ENCODE results near the gene CRTC2.
"Not testable (repeated sequence)": the region's sequence is repeated elsewhere in the genome, so short reads cannot be mapped to it uniquely, and the experiment has no call there.

CRTC2 gene

DNA sequence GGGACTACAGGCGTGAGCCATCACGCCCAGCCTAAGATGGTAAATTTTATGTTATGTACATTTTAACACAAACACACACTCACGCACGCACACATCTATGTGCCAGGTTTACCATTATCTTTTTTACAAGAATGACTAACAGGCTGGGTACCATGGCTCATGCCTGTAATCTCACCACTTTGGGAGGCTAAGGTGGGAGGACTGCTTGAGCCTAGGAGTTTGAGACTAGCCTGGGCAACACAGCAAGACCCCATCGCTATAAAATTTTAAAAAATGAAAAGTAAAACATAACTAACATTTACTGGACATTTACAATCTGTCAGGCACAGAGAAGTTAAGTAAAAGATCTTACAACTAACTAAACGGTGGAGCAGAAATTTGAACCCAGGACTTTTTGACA, 50.3 kb downstream of the CRTC2 start:
- DNase-seq (ENCODE audit: extremely low read depth, low read depth), result no peak
- TF ChIP-seq, protein P1, sequence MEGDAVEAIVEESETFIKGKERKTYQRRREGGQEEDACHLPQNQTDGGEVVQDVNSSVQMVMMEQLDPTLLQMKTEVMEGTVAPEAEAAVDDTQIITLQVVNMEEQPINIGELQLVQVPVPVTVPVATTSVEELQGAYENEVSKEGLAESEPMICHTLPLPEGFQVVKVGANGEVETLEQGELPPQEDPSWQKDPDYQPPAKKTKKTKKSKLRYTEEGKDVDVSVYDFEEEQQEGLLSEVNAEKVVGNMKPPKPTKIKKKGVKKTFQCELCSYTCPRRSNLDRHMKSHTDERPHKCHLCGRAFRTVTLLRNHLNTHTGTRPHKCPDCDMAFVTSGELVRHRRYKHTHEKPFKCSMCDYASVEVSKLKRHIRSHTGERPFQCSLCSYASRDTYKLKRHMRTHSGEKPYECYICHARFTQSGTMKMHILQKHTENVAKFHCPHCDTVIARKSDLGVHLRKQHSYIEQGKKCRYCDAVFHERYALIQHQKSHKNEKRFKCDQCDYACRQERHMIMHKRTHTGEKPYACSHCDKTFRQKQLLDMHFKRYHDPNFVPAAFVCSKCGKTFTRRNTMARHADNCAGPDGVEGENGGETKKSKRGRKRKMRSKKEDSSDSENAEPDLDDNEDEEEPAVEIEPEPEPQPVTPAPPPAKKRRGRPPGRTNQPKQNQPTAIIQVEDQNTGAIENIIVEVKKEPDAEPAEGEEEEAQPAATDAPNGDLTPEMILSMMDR (IDR thresholded peaks at IDR 0.05; ENCODE audit: low read depth, low read length), result no peak

DNA sequence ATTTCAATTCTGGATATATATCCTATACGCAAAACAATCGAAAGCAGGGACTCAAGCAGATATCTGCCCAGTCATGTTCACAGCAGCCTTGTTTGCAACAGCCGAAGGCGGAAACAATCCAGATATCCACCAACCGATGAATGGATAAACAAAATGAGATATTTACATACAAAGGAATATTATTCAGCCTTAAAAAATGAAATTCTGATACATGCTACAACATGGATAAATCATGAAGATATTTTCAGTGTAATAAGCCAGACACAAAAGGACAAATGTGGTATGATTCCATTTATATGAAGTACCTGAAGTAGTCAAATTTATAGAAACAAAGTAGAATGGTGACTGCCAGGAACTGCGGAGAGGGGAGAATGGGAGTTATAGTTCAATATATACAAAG, 51.3 kb downstream of the CRTC2 start:
- no peak for DNase-seq (ENCODE audit: extremely low read depth, low read depth)
- TF ChIP-seq, protein P1 (IDR thresholded peaks at IDR 0.05; ENCODE audit: low read depth, low read length), result no peak

DNA sequence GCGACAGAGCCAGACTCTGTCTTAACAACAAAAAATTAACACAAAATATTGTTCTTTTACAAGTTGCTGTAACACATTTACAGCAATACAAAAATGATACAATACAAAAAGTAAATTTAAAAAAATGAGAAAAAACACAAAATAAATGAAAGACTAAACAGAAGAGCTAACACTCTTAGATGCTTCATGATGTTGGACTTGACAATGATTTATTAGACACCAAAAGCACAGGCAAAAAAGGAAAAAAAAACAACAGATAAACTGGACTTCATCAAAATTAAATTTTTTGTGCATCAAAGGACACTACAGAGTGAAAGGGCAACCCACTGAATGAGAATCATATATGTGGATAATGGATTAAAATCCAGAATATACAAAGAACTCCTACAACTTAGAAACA, 52.0 kb downstream of the CRTC2 start:
- DNase-seq (ENCODE audit: extremely low read depth, low read depth), result no peak
- TF ChIP-seq, protein P1 (IDR thresholded peaks at IDR 0.05; ENCODE audit: low read depth, low read length), result no peak

DNA sequence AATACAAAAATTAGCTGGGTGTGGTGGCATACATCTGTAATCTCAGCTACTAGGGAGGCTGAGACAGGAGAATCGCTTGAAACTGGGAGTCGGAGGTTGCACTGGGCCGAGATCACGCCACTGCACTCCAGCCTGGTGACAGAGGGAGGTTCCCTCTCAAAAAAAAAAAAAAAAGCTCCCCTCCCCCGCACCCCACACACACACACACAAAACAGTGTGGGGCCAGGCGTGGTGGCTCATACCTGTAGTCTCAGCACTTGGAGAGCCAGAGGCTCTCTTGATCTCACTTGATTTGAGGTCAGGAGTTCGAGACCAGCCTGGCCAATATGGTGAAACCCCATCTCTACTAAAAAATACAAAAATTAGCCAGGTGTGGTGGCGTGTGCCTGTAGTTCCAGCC, 52.5 kb downstream of the CRTC2 start:
- not testable (repeated sequence) for DNase-seq (ENCODE audit: extremely low read depth, low read depth)

DNA sequence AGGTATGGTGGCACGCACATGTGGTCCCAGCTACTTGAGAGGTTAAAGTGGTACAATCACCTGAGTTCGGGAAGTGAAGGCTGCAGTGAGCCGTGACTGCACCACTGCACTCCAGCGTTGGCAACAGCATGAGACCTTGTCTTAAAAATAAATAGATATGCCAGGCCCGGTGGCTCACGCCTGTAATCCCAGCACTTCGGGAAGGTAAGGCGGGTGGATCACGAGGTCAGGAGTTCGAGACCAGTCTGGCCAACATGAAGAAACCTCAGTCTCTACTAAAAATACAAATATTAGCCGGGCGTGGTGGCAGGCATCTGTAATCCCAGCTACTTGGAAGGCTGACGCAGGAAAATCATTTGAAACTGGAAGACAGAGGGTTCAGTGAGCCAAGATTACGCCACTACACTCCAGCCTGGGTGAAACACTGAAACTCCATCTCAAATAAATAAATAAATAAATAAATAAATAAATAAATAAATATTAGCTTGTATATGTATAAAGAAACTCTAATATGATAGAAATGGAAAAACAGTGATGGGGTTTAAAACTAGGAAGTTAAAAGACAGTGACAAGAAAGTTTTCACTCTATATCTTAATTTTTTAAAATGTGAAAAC, 54.5 kb downstream of the CRTC2 start:
- TF ChIP-seq, protein P1 (IDR thresholded peaks at IDR 0.05; ENCODE audit: low read depth, low read length), result no peak
- DNase-seq (ENCODE audit: extremely low read depth, low read depth), result no peak

DNA sequence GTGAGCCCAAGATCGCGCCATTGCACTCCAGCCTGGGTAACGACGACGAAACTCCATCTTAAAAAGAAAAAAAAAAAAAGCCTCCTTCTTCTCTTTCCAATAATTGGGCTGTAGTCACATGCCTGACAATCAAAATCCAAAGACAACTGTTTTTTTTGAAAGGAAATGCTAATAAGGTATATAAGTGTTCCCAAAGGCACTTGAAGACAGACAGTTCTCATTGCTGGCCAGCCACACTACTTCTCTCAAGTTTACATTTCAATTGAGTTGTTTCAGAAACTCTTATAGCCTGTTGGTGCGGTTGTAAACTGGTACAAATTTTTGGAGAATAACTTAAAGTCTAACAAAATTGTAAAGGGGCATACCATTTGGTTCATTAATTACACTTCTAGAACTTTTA, 58.9 kb downstream of the CRTC2 start:
- TF ChIP-seq, protein P1 (IDR thresholded peaks at IDR 0.05; ENCODE audit: low read depth, low read length), result no peak
- DNase-seq (ENCODE audit: extremely low read depth, low read depth), result no peak
